Measurements from ENCODE around the gene CSF1.

The CSF1 gene

GRCh38 chr1:109959632-109959973, 49.0 kb downstream of the CSF1 start:
- no peaks in the 10 kb centered on the region for H4K20me1 ChIP-seq
- no peak overlapping the region for H3K4me3 ChIP-seq
- H3K36me3 ChIP-seq = no peaks in the 10 kb centered on the region
- TF ChIP-seq Cebpa-rat (IDR thresholded peaks at IDR 0.05) = no peak
- no peak overlapping the region for H3K9ac ChIP-seq
- no peaks in the 10 kb centered on the region for H3K4me1 ChIP-seq
- no peaks in the 10 kb centered on the region for H3K9me3 ChIP-seq
- H3K4me2 ChIP-seq = no peak overlapping the region
- no peaks in the 10 kb centered on the region for H3K27me3 ChIP-seq
- no peak overlapping the region for H3K27ac ChIP-seq

GRCh38 chr1:109959974-109960744, 49.5 kb downstream of the CSF1 start:
- H3K36me3 ChIP-seq = no peaks in the 10 kb centered on the region
- H3K27ac ChIP-seq = no peak overlapping the region
- no peak overlapping the region for H3K9ac ChIP-seq
- no peaks in the 10 kb centered on the region for H3K27me3 ChIP-seq
- no peak for TF ChIP-seq Cebpa-rat (IDR thresholded peaks at IDR 0.05)
- H3K4me2 ChIP-seq = no peak overlapping the region
- no peaks in the 10 kb centered on the region for H3K9me3 ChIP-seq
- H4K20me1 ChIP-seq = no peaks in the 10 kb centered on the region
- no peaks in the 10 kb centered on the region for H3K4me1 ChIP-seq
- H3K4me3 ChIP-seq = no peak overlapping the region

GRCh38 chr1:109960745-109961094, 50.1 kb downstream of the CSF1 start:
- no peak overlapping the region for H3K9ac ChIP-seq
- 0 out of 2 replicates have a peak, but pooled peaks cover 2% of the 10 kb centered on the region for H3K9me3 ChIP-seq
- no peaks in the 10 kb centered on the region for H3K27me3 ChIP-seq
- no peaks in the 10 kb centered on the region for H4K20me1 ChIP-seq
- no peaks in the 10 kb centered on the region for H3K4me1 ChIP-seq
- no peak overlapping the region for H3K27ac ChIP-seq
- no peak overlapping the region for H3K4me3 ChIP-seq
- no peak overlapping the region for H3K4me2 ChIP-seq
- TF ChIP-seq Cebpa-rat (IDR thresholded peaks at IDR 0.05) = no peak
- H3K36me3 ChIP-seq = no peaks in the 10 kb centered on the region

GRCh38 chr1:109963864-109964263, 53.2 kb downstream of the CSF1 start:
- Histone ChIP-seq H3K27ac (no peak overlapping the region), H3K4me2 (no peak overlapping the region), H4K20me1 (no peaks in the 10 kb centered on the region), H3K27me3 (no peaks in the 10 kb centered on the region), H3K4me1 (no peaks in the 10 kb centered on the region), H3K9ac (no peak overlapping the region), H3K4me3 (no peak overlapping the region), H3K36me3 (no peaks in the 10 kb centered on the region), H3K9me3 (0 out of 2 replicates have a peak, but pooled peaks cover 4% of the 10 kb centered on the region)
- TF ChIP-seq Cebpa-rat (IDR thresholded peaks at IDR 0.05) = no peak

- no peak for TF ChIP-seq Cebpa-rat (IDR thresholded peaks at IDR 0.05)
- Histone ChIP-seq H3K27me3 (no peaks in the 10 kb centered on the region), H3K4me3 (no peak overlapping the region), H3K27ac (no peak overlapping the region), H3K36me3 (no peaks in the 10 kb centered on the region), H3K4me2 (no peak overlapping the region), H3K9ac (no peak overlapping the region), H3K4me1 (no peaks in the 10 kb centered on the region), H4K20me1 (no peaks in the 10 kb centered on the region), H3K9me3 (0 out of 2 replicates have a peak, but pooled peaks cover 4% of the 10 kb centered on the region)
These were observed 58.6 kb downstream of the CSF1 start for GRCh38 chr1:109969146-109969829.

- no peak for TF ChIP-seq Cebpa-rat (IDR thresholded peaks at IDR 0.05)
These were observed 59.3 kb downstream of the CSF1 start for GRCh38 chr1:109969907-109970306.

GRCh38 chr1:109971559-109971958, 60.9 kb downstream of the CSF1 start:
- TF ChIP-seq Cebpa-rat (IDR thresholded peaks at IDR 0.05) = no peak
- Histone ChIP-seq H3K4me1 (no peaks in the 10 kb centered on the region), H3K27ac (no peak overlapping the region), H3K27me3 (no peaks in the 10 kb centered on the region), H4K20me1 (no peaks in the 10 kb centered on the region), H3K4me3 (no peak overlapping the region), H3K9me3 (no peaks in the 10 kb centered on the region), H3K4me2 (no peak overlapping the region), H3K36me3 (no peaks in the 10 kb centered on the region), H3K9ac (no peak overlapping the region)

More at GRCh38 chr1:109969907-109970306, 59.3 kb downstream of the CSF1 start:
- no peak overlapping the region for H3K4me2 ChIP-seq
- no peaks in the 10 kb centered on the region for H4K20me1 ChIP-seq
- H3K27ac ChIP-seq = no peak overlapping the region
- no peaks in the 10 kb centered on the region for H3K27me3 ChIP-seq
- no peak overlapping the region for H3K4me3 ChIP-seq
- H3K36me3 ChIP-seq = no peaks in the 10 kb centered on the region
- H3K9ac ChIP-seq = no peak overlapping the region
- H3K9me3 ChIP-seq = 0 out of 2 replicates have a peak, but pooled peaks cover 4% of the 10 kb centered on the region
- H3K4me1 ChIP-seq = no peaks in the 10 kb centered on the region

- Histone ChIP-seq H3K4me3 (no peak overlapping the region), H3K4me1 (no peaks in the 10 kb centered on the region), H4K20me1 (no peaks in the 10 kb centered on the region), H3K27me3 (no peaks in the 10 kb centered on the region), H3K9ac (no peak overlapping the region), H3K27ac (no peak overlapping the region), H3K9me3 (no peaks in the 10 kb centered on the region), H3K36me3 (no peaks in the 10 kb centered on the region), H3K4me2 (no peak overlapping the region)
- TF ChIP-seq Cebpa-rat (IDR thresholded peaks at IDR 0.05) = no peak
These were observed 63.5 kb downstream of the CSF1 start for GRCh38 chr1:109974191-109974590.

GRCh38 chr1:109975718-109976117, 65.1 kb downstream of the CSF1 start:
- TF ChIP-seq Cebpa-rat (IDR thresholded peaks at IDR 0.05) = no peak
- no peak overlapping the region for H3K9ac ChIP-seq
- no peak overlapping the region for H3K27ac ChIP-seq
- H3K4me2 ChIP-seq = no peak overlapping the region
- H3K9me3 ChIP-seq = no peaks in the 10 kb centered on the region
- no peak overlapping the region for H3K4me3 ChIP-seq
- no peaks in the 10 kb centered on the region for H3K36me3 ChIP-seq
- no peaks in the 10 kb centered on the region for H4K20me1 ChIP-seq
- H3K4me1 ChIP-seq = no peaks in the 10 kb centered on the region
- H3K27me3 ChIP-seq = no peaks in the 10 kb centered on the region

- H3K4me1 ChIP-seq = no peaks in the 10 kb centered on the region
- no peak overlapping the region for H3K9ac ChIP-seq
- no peak overlapping the region for H3K4me3 ChIP-seq
- no peak for TF ChIP-seq Cebpa-rat (IDR thresholded peaks at IDR 0.05)
- H3K27ac ChIP-seq = no peak overlapping the region
- H3K9me3 ChIP-seq = no peaks in the 10 kb centered on the region
- H3K27me3 ChIP-seq = no peaks in the 10 kb centered on the region
- H4K20me1 ChIP-seq = no peaks in the 10 kb centered on the region
- no peaks in the 10 kb centered on the region for H3K36me3 ChIP-seq
- no peak overlapping the region for H3K4me2 ChIP-seq
These were observed 66.1 kb downstream of the CSF1 start for GRCh38 chr1:109976762-109977161.
